Activated CD8-positive, alpha-beta T cell treated with anti-CD3 and anti-CD28 coated beads, Interleukin-2, amount 10 ng/mL, durations not matched to agents 7 days and 5 days (primary cell): ENCODE results near the gene TMEM184A. TPM values are rescaled to one million over a fixed set of nuclear protein-coding genes. Genes with fewer than 3 reads are reported as not detected.
"Not testable (repeated sequence)": the region's sequence is repeated elsewhere in the genome, so short reads cannot be mapped to it uniquely, and the experiment has no call there.

ENCODE experiments used
- ATAC-seq: fragments of 150-1000 bp; cut with Tn5 transposase; one replicate; pipeline ENCODE4 v1.10.0; 2021; ENCODE audit warnings: moderate library complexity
- CTCF ChIA-PET: fragments of 350-600 bp; sonication (Branson Sonifier 250); formaldehyde crosslinking; loops from one replicate; lab custom pipeline; 2021; ENCODE audit warnings: antibody characterized with exemption; lab: Charles Lee
- POLR2A ChIA-PET: fragments of 350-600 bp; sonication (Branson Sonifier 250); formaldehyde crosslinking; loops from one replicate; lab custom pipeline; 2021; ENCODE audit warnings: antibody characterized with exemption; lab: Charles Lee
- DNase-seq: peaks from one replicate; pipeline ENCODE4 v3.0.0-alpha.2; 2020
- H3K27ac Mint-ChIP-seq: one replicate; pipeline ENCODE4 v1.8.0; 2021; ENCODE audit warnings: mild to moderate bottlenecking, mixed read lengths
- H3K27me3 Mint-ChIP-seq: one replicate; pipeline ENCODE4 v1.8.0; 2021; ENCODE audit warnings: low read depth, mixed read lengths
- H3K36me3 Mint-ChIP-seq: one replicate; pipeline ENCODE4 v1.8.0; 2021; ENCODE audit warnings: low read depth, mixed read lengths
- H3K4me1 Mint-ChIP-seq: one replicate; pipeline ENCODE4 v1.8.0; 2021; ENCODE audit warnings: low read depth, mixed read lengths
- H3K4me3 Mint-ChIP-seq: one replicate; pipeline ENCODE4 v1.8.0; 2021; ENCODE audit warnings: mild to moderate bottlenecking, mixed read lengths
- H3K9me3 Mint-ChIP-seq: one replicate; pipeline ENCODE4 v1.8.0; 2022; ENCODE audit warnings: mixed read lengths; ENCODE audit not compliant: insufficient read depth
- total RNA-seq, 2 experiments: library from RNA; stranded (reverse); gene quantifications; one replicate each; pipeline ENCODE4 v1.2.3, GENCODE V29; 2021

The TMEM184A gene
- total RNA-seq, 2 experiments from 2014 or later = not detected

- Mint-ChIP-seq H3K27ac (no peak overlapping the region), H3K36me3 (peaks cover 2% of the 10 kb centered on the region), H3K4me1 (peaks cover 22% of the 10 kb centered on the region), H3K27me3 (peaks cover 23% of the 10 kb centered on the region), H3K4me3 (no peak overlapping the region), H3K9me3 (no peaks in the 10 kb centered on the region)
- DNase-seq = no peak
- no peak for ATAC-seq
- ChIA-PET POLR2A (no interaction called here), CTCF (no interaction called here)
Observed at GRCh38 chr7:1587738-1588137, 31.7 kb upstream of the TMEM184A start.

DNA sequence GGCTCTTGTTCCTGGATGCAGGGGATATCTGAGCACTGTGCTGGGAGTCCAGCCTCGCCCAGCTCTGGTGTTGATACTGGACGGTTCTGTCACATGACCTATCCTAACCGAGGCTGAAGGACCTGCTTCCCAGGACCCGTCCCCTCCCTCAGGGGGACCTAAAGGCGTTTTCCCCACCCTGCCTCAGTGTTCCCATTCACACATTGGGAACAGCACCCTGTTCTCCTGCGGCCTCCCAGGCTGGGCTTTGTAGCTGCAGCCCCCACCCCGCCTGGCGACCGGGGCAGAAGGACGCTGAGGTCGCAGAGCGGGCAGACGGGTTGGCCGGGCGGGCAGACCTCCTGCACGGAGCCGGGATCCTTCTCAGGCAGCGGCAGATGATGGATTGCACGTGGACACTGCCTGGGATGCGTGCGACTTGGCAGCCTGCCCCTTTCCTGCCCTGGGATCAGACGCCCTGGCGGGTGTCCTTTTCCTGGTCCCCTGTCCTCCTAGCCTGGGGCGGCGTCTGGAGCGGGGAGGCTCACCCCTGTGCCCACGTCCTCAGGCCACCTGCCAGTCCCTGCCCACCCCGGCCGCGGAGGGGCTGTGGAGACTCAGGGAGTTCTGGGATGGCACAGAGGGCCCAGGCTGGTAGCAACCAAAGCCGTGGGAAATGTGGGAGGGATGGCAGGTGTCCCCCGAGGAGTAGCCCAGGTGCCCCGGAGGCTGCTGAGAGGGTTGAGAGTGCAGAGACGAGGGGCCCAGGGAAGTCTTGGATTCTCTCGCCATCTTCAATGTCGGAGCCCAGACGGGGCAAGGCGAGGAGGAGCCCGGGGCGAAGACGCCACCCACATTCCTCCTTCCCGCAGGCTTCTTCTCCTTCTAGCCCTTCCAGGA is 31.1 kb upstream of the TMEM184A start:
- POLR2A ChIA-PET = no interaction called here
- Mint-ChIP-seq H3K36me3 (peaks cover 2% of the 10 kb centered on the region), H3K27me3 (peaks cover 17% of the 10 kb centered on the region), H3K4me3 (no peak overlapping the region), H3K27ac (no peak overlapping the region), H3K4me1 (peaks cover 15% of the 10 kb centered on the region), H3K9me3 (no peaks in the 10 kb centered on the region)
- no peak for ATAC-seq
- CTCF ChIA-PET = no interaction called here
- no peak for DNase-seq

DNA sequence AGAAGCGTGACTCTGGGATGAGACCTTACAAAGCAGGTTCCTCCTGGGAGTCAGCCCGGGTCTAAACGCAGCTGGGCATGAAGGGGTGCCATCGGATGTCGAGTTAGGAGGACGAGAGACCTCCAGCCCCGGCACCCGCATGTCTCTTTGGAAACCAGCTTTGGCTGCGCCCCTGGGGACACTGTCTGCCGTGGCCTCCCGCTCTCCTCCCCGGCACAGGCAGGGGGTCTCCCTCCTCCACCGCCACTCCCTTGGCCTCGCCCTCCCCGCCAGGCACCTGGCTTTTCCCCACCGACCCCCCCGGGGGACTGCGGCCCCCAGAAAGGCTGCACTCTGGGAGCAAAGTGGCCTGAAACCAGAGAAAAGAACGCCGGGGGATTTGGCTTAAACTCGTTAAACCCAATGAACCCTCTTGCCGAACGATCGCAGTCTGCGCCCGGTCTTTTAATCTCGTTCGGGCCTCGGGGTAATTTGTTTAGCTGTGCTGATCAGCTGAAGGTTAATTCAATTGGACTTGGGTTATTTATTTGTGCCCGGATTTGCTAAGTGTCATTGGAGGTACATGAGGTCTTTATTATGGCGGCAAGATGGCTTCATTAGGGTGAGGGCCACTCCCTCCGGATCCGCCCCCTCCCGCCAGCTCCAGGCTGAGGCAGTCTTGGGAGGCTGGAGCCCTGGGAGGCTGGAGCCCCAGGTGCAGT is 30.3 kb upstream of the TMEM184A start:
- Mint-ChIP-seq H3K4me3 (no peak overlapping the region), H3K9me3 (no peaks in the 10 kb centered on the region), H3K27me3 (peaks cover 11% of the 10 kb centered on the region), H3K4me1 (peaks cover 7% of the 10 kb centered on the region), H3K36me3 (peaks cover 2% of the 10 kb centered on the region), H3K27ac (no peak overlapping the region)
- ChIA-PET POLR2A (no interaction called here), CTCF (no interaction called here)
- DNase-seq = no peak
- no peak for ATAC-seq

DNA sequence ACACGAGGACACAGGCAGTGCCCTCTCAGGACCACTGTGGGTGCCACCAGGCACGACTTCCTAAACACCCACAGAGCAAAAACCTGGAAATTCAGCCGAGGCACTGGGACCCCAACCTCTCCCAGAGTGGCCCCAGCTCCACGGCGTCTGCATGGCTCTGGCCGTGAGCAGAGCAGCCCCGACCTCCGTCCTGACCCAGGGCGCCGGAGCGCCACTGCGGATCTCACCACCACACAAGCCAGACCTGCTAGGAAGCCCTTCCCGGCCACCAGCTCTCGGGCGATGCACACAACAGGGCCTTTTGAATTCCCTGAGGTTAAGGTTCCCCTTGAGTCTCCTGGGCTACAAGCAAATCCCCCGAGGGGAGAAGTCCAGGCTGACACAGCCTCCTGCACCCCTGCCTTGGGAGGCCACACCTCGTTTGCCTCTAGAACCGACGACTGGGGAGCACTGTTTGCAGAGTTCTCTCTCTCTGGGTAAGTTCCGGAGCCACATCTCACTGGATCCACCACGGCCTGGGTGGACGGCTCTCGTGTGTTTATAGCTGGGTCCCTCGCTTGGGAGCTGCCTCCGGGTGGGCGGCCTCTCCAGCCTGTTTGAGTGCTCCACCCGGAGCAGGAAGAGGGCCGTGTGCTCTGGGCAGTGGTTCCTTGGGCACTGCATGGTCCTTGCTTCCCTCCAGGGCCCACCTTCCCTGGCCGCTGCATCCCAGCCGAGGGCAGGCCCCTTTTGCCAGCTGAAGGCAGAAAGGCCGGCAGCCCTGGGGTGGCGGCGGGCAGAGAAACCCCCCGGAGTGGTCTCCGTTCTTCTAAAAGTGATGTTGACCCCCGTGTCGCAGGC is 29.4 kb upstream of the TMEM184A start:
- H3K36me3 Mint-ChIP-seq = peaks cover 2% of the 10 kb centered on the region
- no peak overlapping the region for H3K27ac Mint-ChIP-seq
- ChIA-PET CTCF (no interaction called here), POLR2A (no interaction called here)
- no peak for DNase-seq
- H3K27me3 Mint-ChIP-seq = peaks cover 3% of the 10 kb centered on the region
- no peak for ATAC-seq
- no peak overlapping the region for H3K4me3 Mint-ChIP-seq
- no peaks in the 10 kb centered on the region for H3K4me1 Mint-ChIP-seq
- no peaks in the 10 kb centered on the region for H3K9me3 Mint-ChIP-seq

DNA sequence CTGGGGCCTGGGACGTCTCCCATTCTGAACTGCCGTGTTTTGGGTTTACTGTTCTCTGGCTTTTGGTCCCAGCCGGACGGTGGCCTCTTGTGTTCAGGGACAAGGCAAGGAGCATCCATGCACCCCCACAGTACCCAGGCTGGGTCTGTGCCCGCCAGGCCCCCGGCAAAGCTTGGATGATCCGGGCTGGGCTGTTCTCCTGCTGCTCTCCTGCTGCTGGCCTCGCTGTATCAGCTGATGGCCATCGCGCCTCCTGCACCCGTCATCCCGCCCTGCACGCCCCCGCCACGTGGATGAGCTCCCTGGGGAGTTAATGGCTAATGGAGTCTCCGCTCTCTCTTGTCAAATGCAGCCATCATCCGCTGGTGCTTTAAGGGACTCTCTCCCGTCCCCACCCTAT is 28.7 kb upstream of the TMEM184A start:
- ChIA-PET CTCF (no interaction called here), POLR2A (no interaction called here)
- ATAC-seq (no peak), DNase-seq (no peak)
- Mint-ChIP-seq H3K27ac (no peak overlapping the region), H3K9me3 (no peaks in the 10 kb centered on the region), H3K27me3 (peaks cover 3% of the 10 kb centered on the region), H3K4me3 (no peak overlapping the region), H3K36me3 (peaks cover 2% of the 10 kb centered on the region), H3K4me1 (peaks cover 2% of the 10 kb centered on the region)

DNA sequence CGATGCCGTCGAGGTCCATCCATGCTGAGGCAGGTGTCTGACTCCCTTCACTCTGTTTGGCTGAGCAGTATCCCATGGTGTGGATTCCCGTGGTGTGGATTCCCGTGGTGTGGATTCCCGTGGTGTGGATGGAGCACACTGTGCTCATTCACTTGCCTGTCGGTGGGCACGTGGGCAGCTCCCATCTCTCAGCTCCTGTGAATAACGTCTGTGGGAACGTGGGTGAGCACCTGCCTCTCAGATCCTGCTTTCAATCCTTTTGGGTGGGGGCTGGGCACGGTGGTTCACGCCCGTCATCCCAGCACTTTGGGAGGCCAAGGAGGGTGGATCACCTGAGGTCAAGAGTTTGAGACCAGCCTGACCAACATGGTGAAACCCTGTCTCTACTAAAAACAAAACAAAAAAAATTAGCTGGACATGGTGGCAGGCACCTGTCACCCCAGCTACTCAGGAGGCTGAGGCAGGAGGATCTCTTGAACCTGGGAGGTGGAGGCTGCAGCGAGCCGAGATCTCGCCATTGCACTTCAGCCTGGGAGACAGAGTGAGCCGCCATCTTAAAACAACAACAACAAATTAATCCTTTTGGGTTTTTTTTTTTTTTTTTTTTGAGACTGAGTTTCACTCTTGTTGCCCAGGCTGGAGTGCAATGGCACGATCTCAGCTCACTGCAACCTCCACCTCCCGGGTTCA is 27.4 kb upstream of the TMEM184A start:
- H3K9me3 Mint-ChIP-seq, ATAC-seq, H3K4me3 Mint-ChIP-seq, H3K4me1 Mint-ChIP-seq, DNase-seq, POLR2A ChIA-PET, H3K36me3 Mint-ChIP-seq, CTCF ChIA-PET, H3K27me3 Mint-ChIP-seq, H3K27ac Mint-ChIP-seq: not testable (repeated sequence)

- ChIA-PET CTCF (interaction anchor here (0.9 to 1.1 kb wide), 2 partner anchors 12 to 767 kb away, joined by 3 to 4 read pairs; no protein-coding TSS in a partner anchor), POLR2A (interaction anchor here (0.9 kb wide), 1 partner anchor 10 kb away, joined by 3 read pairs; no protein-coding TSS in a partner anchor)
- H3K27me3 Mint-ChIP-seq = no peaks in the 10 kb centered on the region
- H3K36me3 Mint-ChIP-seq = no peaks in the 10 kb centered on the region
- no peaks in the 10 kb centered on the region for H3K9me3 Mint-ChIP-seq
- H3K4me1 Mint-ChIP-seq = peaks cover 5% of the 10 kb centered on the region
- no peak overlapping the region for H3K27ac Mint-ChIP-seq
- no peak overlapping the region for H3K4me3 Mint-ChIP-seq
- DNase-seq (no peak), ATAC-seq (no peak)
Observed at GRCh38 chr7:1580422-1581030, 24.5 kb upstream of the TMEM184A start.

GRCh38 chr7:1579481-1580421 is 23.7 kb upstream of the TMEM184A start:
- Mint-ChIP-seq H3K9me3 (no peaks in the 10 kb centered on the region), H3K27me3 (no peaks in the 10 kb centered on the region), H3K4me3 (no peak overlapping the region), H3K36me3 (no peaks in the 10 kb centered on the region), H3K4me1 (peaks cover 5% of the 10 kb centered on the region), H3K27ac (peak overlapping the region; percentile 31)
- ATAC-seq (peak; percentile 98), DNase-seq (peak; percentile 77)
- ChIA-PET CTCF (interaction anchor here (0.6 to 1.1 kb wide), 14 partner anchors 9 to 776 kb away, joined by 3 to 6 read pairs (median 4); no protein-coding TSS in a partner anchor), POLR2A (no interaction called here)

- Mint-ChIP-seq H3K36me3 (no peaks in the 10 kb centered on the region), H3K27me3 (no peaks in the 10 kb centered on the region), H3K4me3 (no peak overlapping the region), H3K4me1 (peaks cover 5% of the 10 kb centered on the region), H3K9me3 (no peaks in the 10 kb centered on the region), H3K27ac (no peak overlapping the region)
- DNase-seq = no peak
- ChIA-PET CTCF (interaction anchor here (0.7 to 1.1 kb wide), 7 partner anchors 11 to 769 kb away, joined by 3 to 6 read pairs (median 4); no protein-coding TSS in a partner anchor), POLR2A (no interaction called here)
- no peak for ATAC-seq
Observed at GRCh38 chr7:1578513-1578912, 22.5 kb upstream of the TMEM184A start.
